Activated naive CD8-positive, alpha-beta T cell treated with anti-CD3 and anti-CD28 coated beads, Interleukin-2, amount 10 ng/mL, durations not matched to agents 7 days and 5 days (primary cell): ENCODE data around the gene PDZD8. TPM values are rescaled to one million over a fixed set of nuclear protein-coding genes. Genes with fewer than 3 reads are reported as not detected.
A peak's percentile ranks its signal among the peaks of the same experiment; 100 is the strongest.
"Not testable (repeated sequence)": the region's sequence is repeated elsewhere in the genome, so short reads cannot be mapped to it uniquely, and the experiment has no call there.

Source experiments
- ATAC-seq: fragments of 150-1000 bp; cut with Tn5 transposase; one replicate; pipeline ENCODE4 v1.10.0; 2021; ENCODE audit warnings: low read depth, moderate library complexity
- POLR2A ChIA-PET: fragments of 350-600 bp; sonication (Branson Sonifier 250); formaldehyde crosslinking; loops from one replicate; lab custom pipeline; 2021; ENCODE audit warnings: antibody characterized with exemption; lab: Charles Lee
- DNase-seq: peaks from one replicate; pipeline ENCODE4 v3.0.0; 2021
- H3K27ac Mint-ChIP-seq: one replicate; pipeline ENCODE4 v1.8.0; 2022; ENCODE audit warnings: mild to moderate bottlenecking, mixed read lengths
- H3K27me3 Mint-ChIP-seq: one replicate; pipeline ENCODE4 v1.8.0; 2022; ENCODE audit warnings: mild to moderate bottlenecking, moderate library complexity, mixed read lengths
- H3K36me3 Mint-ChIP-seq: one replicate; pipeline ENCODE4 v1.8.0; 2021; ENCODE audit warnings: mild to moderate bottlenecking, mixed read lengths
- H3K4me1 Mint-ChIP-seq: one replicate; pipeline ENCODE4 v1.8.0; 2021; ENCODE audit warnings: mixed read lengths
- H3K4me3 Mint-ChIP-seq: one replicate; pipeline ENCODE4 v1.8.0; 2022; ENCODE audit warnings: mild to moderate bottlenecking, moderate library complexity, mixed read lengths
- H3K9me3 Mint-ChIP-seq: one replicate; pipeline ENCODE4 v1.8.0; 2021; ENCODE audit warnings: mixed read lengths
- total RNA-seq, 2 experiments: library from RNA; stranded (reverse); gene quantifications; one replicate each; pipeline ENCODE4 v1.2.3, GENCODE V29; 2021

PDZD8 gene
- total RNA-seq, 2 experiments from 2014 or later: 16.0 to 18.8 TPM

- H3K4me1 Mint-ChIP-seq: peaks cover 8% of the 10 kb centered on the region
- no peaks in the 10 kb centered on the region for H3K36me3 Mint-ChIP-seq
- DNase-seq: no peak
- POLR2A ChIA-PET: no interaction called here
- no peaks in the 10 kb centered on the region for H3K9me3 Mint-ChIP-seq
- H3K27ac Mint-ChIP-seq: no peak overlapping the region
- ATAC-seq: no peak
- peaks cover 41% of the 10 kb centered on the region for H3K27me3 Mint-ChIP-seq
- H3K4me3 Mint-ChIP-seq: no peak overlapping the region
These were observed 128.1 kb downstream of the PDZD8 start for GRCh38 chr10:117246997-117247671.

GRCh38 chr10:117242463-117242832, 132.8 kb downstream of the PDZD8 start:
- no peak overlapping the region for H3K4me3 Mint-ChIP-seq
- H3K4me1 Mint-ChIP-seq: peaks cover 9% of the 10 kb centered on the region
- POLR2A ChIA-PET: no interaction called here
- peaks cover under 1% of the 10 kb centered on the region for H3K9me3 Mint-ChIP-seq
- DNase-seq (no peak), ATAC-seq (no peak)
- no peaks in the 10 kb centered on the region for H3K36me3 Mint-ChIP-seq
- H3K27ac Mint-ChIP-seq: no peak overlapping the region
- peaks cover 45% of the 10 kb centered on the region for H3K27me3 Mint-ChIP-seq

GRCh38 chr10:117241541-117242462, 133.4 kb downstream of the PDZD8 start:
- H3K27ac Mint-ChIP-seq: no peak overlapping the region
- H3K9me3 Mint-ChIP-seq: peaks cover 1% of the 10 kb centered on the region
- peak overlapping the region; percentile 38 for H3K4me3 Mint-ChIP-seq
- peak; percentile 36 for DNase-seq
- H3K27me3 Mint-ChIP-seq: peaks cover 46% of the 10 kb centered on the region
- peaks cover 9% of the 10 kb centered on the region for H3K4me1 Mint-ChIP-seq
- POLR2A ChIA-PET: no interaction called here
- ATAC-seq: no peak
- H3K36me3 Mint-ChIP-seq: no peaks in the 10 kb centered on the region

- no peak for ATAC-seq
- H3K27me3 Mint-ChIP-seq: peaks cover 55% of the 10 kb centered on the region
These were observed 134.4 kb downstream of the PDZD8 start, which contains the start of gene SLC18A2 for GRCh38 chr10:117240621-117241529. SLC18A2 (plus strand) TSS chr10:117241114; CDS start chr10:117241694, 580 bp downstream.

GRCh38 chr10:117239721-117240620, 135.3 kb downstream of the PDZD8 start:
- no peak overlapping the region for H3K4me3 Mint-ChIP-seq
- DNase-seq (no peak), ATAC-seq (no peak)
- H3K4me1 Mint-ChIP-seq: peaks cover 9% of the 10 kb centered on the region
- H3K36me3 Mint-ChIP-seq: no peaks in the 10 kb centered on the region
- peaks cover 1% of the 10 kb centered on the region for H3K9me3 Mint-ChIP-seq
- POLR2A ChIA-PET: no interaction called here
- no peak overlapping the region for H3K27ac Mint-ChIP-seq
- H3K27me3 Mint-ChIP-seq: peaks cover 50% of the 10 kb centered on the region

More at GRCh38 chr10:117240621-117241529, 134.4 kb downstream of the PDZD8 start, which contains the start of gene SLC18A2:
- DNase-seq: no peak
- Mint-ChIP-seq H3K9me3 (peaks cover 1% of the 10 kb centered on the region), H3K4me3 (peak within 1 kb of the TSS; percentile 38), H3K4me1 (peaks cover 9% of the 10 kb centered on the region), H3K36me3 (no peaks in the 10 kb centered on the region), H3K27ac (no peak within 1 kb of the TSS)
- POLR2A ChIA-PET: no interaction called here

- no peak for DNase-seq
- Mint-ChIP-seq H3K27ac (no peak overlapping the region), H3K4me3 (no peak overlapping the region), H3K36me3 (no peaks in the 10 kb centered on the region), H3K27me3 (peaks cover 45% of the 10 kb centered on the region), H3K9me3 (peaks cover 1% of the 10 kb centered on the region), H3K4me1 (peaks cover 9% of the 10 kb centered on the region)
- ATAC-seq: no peak
- POLR2A ChIA-PET: no interaction called here
These were observed 136.2 kb downstream of the PDZD8 start for GRCh38 chr10:117239051-117239450.

GRCh38 chr10:117237401-117237991, 137.7 kb downstream of the PDZD8 start:
- Mint-ChIP-seq H3K4me3 (no peak overlapping the region), H3K27me3 (peaks cover 40% of the 10 kb centered on the region), H3K4me1 (peaks cover 9% of the 10 kb centered on the region), H3K9me3 (peaks cover 1% of the 10 kb centered on the region), H3K36me3 (no peaks in the 10 kb centered on the region), H3K27ac (no peak overlapping the region)
- no peak for ATAC-seq
- POLR2A ChIA-PET: no interaction called here
- DNase-seq: no peak

GRCh38 chr10:117230107-117230506, 145.1 kb downstream of the PDZD8 start:
- H3K4me1 Mint-ChIP-seq, H3K27ac Mint-ChIP-seq, H3K9me3 Mint-ChIP-seq, H3K36me3 Mint-ChIP-seq, DNase-seq, H3K4me3 Mint-ChIP-seq, POLR2A ChIA-PET, ATAC-seq: not testable (repeated sequence)
- H3K27me3 Mint-ChIP-seq: peaks cover 28% of the 10 kb centered on the region

- H3K4me1 Mint-ChIP-seq: no peaks in the 10 kb centered on the region
- ATAC-seq (no peak), DNase-seq (no peak)
- H3K27me3 Mint-ChIP-seq: peaks cover 21% of the 10 kb centered on the region
- no peaks in the 10 kb centered on the region for H3K9me3 Mint-ChIP-seq
- no peak overlapping the region for H3K27ac Mint-ChIP-seq
- no peak overlapping the region for H3K4me3 Mint-ChIP-seq
- POLR2A ChIA-PET: no interaction called here
- H3K36me3 Mint-ChIP-seq: no peaks in the 10 kb centered on the region
These were observed 147.0 kb downstream of the PDZD8 start for GRCh38 chr10:117228210-117228609.
